GM21529 (cell line): ENCODE measurements around the gene CNKSR2.

Experiments
- ATAC-seq: cut with Tn5 transposase; IDR thresholded peaks from one replicate; pipeline ENCODE4 v1.9.1; 2021; ENCODE audit not compliant: unreplicated experiment

CNKSR2 gene

DNA sequence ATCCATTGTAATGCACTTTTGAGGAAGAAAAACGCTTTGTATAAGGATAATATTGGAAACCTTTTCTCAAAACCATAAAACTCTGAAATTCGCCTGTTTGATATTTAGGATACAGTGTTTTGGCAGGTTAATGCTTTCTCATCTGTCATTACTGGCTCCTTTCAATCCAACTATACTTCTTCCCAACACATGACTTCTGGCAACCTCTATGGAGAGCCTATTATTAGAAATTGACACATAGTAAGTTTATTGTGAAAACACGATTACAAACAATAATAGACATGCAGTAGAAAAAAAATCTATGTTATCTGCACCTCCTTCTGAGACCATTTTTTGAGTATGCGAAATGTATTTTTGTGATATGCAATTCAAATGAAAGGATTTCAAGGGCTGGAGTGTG, 288.5 kb downstream of the CNKSR2 start:
- ATAC-seq: no peak

GRCh38 chrX:21666252-21666651, 292.0 kb downstream of the CNKSR2 start:
- ATAC-seq: no peak

- no peak for ATAC-seq
Measured at GRCh38 chrX:21666679-21667078, 292.5 kb downstream of the CNKSR2 start.

DNA sequence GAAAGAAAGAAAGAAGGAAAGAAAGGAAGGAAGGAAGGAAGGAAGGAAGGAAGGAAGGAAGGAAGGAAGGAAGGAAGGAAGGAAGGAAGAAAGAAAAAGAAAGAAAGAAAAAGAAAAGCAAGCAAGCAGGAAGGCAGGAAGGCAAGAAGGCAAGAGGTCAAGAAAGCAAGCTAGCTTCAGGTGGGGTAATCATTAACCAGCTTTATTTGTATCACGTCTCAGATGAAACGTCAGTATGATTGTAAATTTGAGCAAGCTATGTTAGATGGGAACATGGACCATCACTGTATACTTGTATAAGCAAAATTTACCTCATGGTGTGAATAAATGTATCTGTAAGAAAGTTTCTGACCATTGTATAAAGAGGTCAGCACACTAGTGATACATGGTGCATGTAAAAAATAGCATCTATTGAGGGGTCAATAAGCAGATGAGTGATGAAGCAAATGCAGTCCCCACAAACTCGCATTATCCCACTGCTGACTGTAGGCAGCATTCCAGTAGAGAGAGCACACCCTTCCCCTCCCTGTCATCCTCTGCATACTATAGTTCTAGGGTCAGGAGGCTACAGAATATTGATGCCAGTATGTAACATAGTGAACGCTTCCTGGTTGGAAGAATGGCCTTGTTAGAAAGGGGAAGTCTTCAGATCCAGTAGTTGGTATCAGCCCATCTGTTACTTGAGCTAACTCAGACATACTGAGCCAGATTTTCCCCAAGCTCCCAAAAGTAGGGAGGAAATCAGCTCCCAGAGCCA, 300.4 kb downstream of the CNKSR2 start:
- no peak for ATAC-seq

DNA sequence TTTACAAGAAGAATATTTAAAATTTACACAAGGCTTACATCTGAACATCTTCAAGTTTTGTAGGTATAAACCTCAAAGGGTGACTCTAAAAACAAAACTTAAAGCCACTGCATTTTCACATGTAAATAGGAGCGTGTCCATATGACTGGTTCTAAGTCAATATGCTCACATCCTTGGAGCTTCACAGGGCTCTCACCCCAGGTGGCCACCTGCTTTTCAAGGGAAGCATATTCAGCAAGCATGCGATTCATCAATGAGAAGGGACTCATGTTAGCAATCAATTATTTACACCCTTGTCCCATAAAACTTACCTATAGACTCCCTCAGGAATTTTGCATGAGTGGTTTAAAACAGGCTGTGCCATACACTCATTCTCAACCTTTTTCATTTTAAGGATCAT, 301.7 kb downstream of the CNKSR2 start:
- no peak for ATAC-seq

DNA sequence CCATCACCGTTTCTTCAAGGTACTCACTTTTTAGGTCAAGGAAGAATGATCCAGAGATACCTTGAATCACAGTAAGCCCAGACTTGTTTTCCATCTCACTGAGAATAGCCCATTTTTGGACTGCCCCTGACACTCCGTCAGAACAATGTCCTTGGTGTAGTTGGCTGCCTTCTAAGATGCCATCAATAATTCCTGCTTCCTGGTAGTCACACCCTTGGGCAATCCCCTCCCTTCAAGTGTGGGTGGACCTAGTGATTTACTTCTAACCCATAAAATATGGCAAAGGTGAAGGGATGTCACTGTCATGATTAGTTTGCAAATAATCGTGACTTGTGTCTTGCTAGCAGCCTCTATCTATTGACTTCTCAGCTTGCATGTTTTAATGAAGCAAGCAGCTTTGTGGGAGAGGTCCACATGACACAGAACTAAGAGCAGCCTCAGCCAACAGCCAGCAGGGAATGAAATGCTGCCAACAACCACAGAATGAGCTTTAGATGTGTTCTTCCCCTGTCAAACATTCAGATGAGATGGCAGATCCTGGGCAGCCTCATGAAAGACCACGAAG, 303.9 kb downstream of the CNKSR2 start:
- ATAC-seq: no peak

GRCh38 chrX:21683941-21684340, 309.7 kb downstream of the CNKSR2 start:
- no peak for ATAC-seq

- ATAC-seq: no peak
Measured at GRCh38 chrX:21691512-21692018, 317.3 kb downstream of the CNKSR2 start.

- ATAC-seq: no peak
Measured at GRCh38 chrX:21698272-21698671, 324.1 kb downstream of the CNKSR2 start.

GRCh38 chrX:21699136-21699535, 324.9 kb downstream of the CNKSR2 start:
- no peak for ATAC-seq

GRCh38 chrX:21700275-21700674, 326.1 kb downstream of the CNKSR2 start:
- ATAC-seq: no peak

DNA sequence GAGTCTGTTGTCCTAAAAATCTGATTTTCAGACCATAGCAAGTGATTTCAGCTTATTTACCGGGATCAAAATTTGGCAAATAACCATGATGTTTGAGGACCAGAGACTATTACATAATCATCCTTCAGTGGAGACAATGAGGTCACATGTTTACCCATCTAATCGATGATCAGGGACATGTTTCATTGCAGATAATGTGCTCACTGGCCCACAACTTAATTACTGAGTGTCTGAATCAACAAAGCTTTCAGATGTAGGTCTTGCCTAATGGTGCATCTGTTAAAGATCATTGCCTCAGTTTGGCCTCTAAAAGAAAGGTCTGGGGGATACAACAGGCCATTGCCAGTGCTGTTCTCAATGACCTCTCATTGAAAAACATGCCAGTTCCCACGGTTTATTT, 326.7 kb downstream of the CNKSR2 start:
- no peak for ATAC-seq

DNA sequence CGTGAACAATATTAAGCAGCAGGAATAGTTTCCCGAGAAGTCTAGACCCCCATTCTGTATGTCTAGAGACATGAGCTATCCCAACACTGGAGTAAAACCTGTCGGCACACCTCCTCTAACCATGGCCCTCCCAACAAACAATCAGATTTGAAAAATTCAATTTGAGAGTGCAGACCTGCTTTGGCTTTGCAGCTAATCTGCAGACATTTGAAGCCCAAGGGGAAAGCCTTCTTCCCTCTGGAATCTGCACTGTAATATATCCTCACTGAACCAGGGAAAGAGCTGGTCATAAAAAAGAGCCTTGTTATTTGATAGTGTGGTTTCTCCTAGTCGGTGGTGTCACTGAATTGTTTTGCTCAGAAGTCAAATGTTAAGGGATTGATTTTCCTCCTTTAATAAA, 328.5 kb downstream of the CNKSR2 start:
- no peak for ATAC-seq
